Measurements from ENCODE around the gene LSAMP. TPM values are rescaled to one million over a fixed set of nuclear protein-coding genes. Genes with fewer than 3 reads are reported as not detected.

The LSAMP gene
- polyA plus RNA-seq, 3 donors, result not detected

DNA sequence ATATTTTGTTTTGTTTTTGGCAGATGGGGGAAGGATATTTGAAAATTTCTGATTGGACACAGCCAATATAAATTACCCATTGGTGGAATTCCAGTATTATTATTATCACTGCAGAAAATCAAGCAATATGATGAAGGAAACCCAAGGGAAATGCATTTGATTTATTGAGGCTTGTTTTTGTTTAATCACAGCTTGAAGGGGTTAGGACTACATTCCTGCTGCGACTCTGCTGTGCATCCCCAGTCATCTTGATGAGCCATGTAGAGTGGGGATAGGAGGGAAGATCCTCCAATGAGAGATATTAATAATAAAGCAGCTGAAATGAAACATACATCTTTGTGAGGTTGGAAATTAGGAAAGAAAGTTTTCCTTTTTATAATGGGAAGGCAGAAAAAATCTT, 613.4 kb downstream of the LSAMP start:
- WGBS (ENCODE audit: insufficient coverage), result no CpG with 5 or more reads among the region's 1 CpG
- peaks cover 0 to 1% (median 0%) of the 10 kb centered on the region in 3 donors for H3K27me3 Mint-ChIP-seq (ENCODE audit: low read depth in 3 of 3)

DNA sequence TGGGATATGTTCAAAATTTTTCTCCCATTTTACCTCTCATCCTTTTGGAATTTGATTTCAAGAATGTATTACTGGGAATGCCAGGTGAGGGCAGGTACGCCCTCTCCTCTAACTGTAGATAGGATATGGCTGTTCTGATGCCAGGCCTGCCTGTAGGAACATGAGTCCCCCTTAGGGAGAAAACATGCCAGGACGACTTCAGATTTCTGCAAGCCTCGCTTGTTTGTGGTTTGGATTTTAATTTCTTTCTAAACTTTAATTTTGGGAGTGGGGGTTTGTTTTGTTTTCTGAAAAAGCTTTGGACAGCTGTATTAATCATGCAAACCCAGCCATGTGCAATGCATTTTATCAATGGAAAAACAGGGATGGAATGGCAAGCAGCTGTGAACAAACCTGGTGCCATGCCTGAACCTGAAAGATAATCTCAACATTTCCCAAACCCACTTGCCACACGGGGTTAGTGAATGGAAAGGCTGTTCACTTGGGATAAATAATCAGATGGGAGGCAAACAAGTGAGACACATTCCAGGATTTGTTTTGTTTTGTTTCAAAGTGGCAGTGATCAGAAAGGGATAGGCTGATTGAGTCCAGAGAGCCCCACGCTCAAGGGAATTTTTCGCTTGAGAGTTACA, 614.4 kb downstream of the LSAMP start:
- H3K27ac ChIP-seq (ENCODE audit: low read depth in 1 of 2, low read length in 2 of 2), result no peak overlapping the region
- Mint-ChIP-seq H3K4me1 (no peaks in the 10 kb centered on the region), H3K9me3 (no peaks in the 10 kb centered on the region), H3K4me3 (no peak overlapping the region), H3K36me3 (no peaks in the 10 kb centered on the region), H3K27ac (peak overlapping the region in 1 of 7 donors; percentile 59), H3K27me3 (ENCODE audit: low read depth in 3 of 3) (peaks cover 0 to 1% (median 0%) of the 10 kb centered on the region in 3 donors)
- 90% methylated on average over 5 of the region's 6 CpGs for WGBS (ENCODE audit: insufficient coverage)
- TF ChIP-seq, protein P1, sequence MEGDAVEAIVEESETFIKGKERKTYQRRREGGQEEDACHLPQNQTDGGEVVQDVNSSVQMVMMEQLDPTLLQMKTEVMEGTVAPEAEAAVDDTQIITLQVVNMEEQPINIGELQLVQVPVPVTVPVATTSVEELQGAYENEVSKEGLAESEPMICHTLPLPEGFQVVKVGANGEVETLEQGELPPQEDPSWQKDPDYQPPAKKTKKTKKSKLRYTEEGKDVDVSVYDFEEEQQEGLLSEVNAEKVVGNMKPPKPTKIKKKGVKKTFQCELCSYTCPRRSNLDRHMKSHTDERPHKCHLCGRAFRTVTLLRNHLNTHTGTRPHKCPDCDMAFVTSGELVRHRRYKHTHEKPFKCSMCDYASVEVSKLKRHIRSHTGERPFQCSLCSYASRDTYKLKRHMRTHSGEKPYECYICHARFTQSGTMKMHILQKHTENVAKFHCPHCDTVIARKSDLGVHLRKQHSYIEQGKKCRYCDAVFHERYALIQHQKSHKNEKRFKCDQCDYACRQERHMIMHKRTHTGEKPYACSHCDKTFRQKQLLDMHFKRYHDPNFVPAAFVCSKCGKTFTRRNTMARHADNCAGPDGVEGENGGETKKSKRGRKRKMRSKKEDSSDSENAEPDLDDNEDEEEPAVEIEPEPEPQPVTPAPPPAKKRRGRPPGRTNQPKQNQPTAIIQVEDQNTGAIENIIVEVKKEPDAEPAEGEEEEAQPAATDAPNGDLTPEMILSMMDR (IDR thresholded peaks at IDR 0.05), result no peak
- no peak overlapping the region for H3K4me2 ChIP-seq (replicated peaks; ENCODE audit: extremely low read depth, low read length, poor library complexity, severe bottlenecking)
- H4K20me1 ChIP-seq (ENCODE audit: insufficient read depth, low read length), result no peaks in the 10 kb centered on the region
- H3K36me3 ChIP-seq (replicated peaks in 1 of 2; ENCODE audit: control insufficient read depth in 1 of 2, insufficient read depth in 2 of 2, low read length in 2 of 2), result no peaks in the 10 kb centered on the region
- no peaks in the 10 kb centered on the region for H3K9me3 ChIP-seq (replicated peaks in 1 of 2; ENCODE audit: control insufficient read depth in 1 of 2, insufficient read depth in 1 of 2, low read length in 2 of 2)
- intact Hi-C loops (cut with micrococcal nuclease), result no loop called here
- H3K27me3 ChIP-seq (ENCODE audit: control insufficient read depth in 2 of 2, insufficient read depth in 2 of 2, low read length in 2 of 2), result no peaks in the 10 kb centered on the region
- H2AFZ ChIP-seq (ENCODE audit: insufficient read depth, low read depth, low read length, poor library complexity, severe bottlenecking), result no peak overlapping the region
- no peak overlapping the region for H3K9ac ChIP-seq (ENCODE audit: insufficient read depth, low read length, poor library complexity, severe bottlenecking)
- DNase-seq, result no peak
- H3K4me3 ChIP-seq (replicated peaks in 1 of 3; ENCODE audit: low read depth in 2 of 3, low read length in 3 of 3), result no peak overlapping the region
- H3K79me2 ChIP-seq (ENCODE audit: insufficient read depth, low read length), result no peaks in the 10 kb centered on the region
- no peaks in the 10 kb centered on the region for H3K4me1 ChIP-seq (ENCODE audit: control insufficient read depth in 1 of 2, insufficient read depth in 2 of 2, low read length in 2 of 2)

More for the DNA sequence above, 613.4 kb downstream of the LSAMP start:
- Histone ChIP-seq H3K27ac (ENCODE audit: low read depth in 1 of 2, low read length in 2 of 2) (no peak overlapping the region), H3K4me3 (replicated peaks in 1 of 3; ENCODE audit: low read depth in 2 of 3, low read length in 3 of 3) (no peak overlapping the region), H3K27me3 (ENCODE audit: control insufficient read depth in 2 of 2, insufficient read depth in 2 of 2, low read length in 2 of 2) (no peaks in the 10 kb centered on the region), H3K4me1 (ENCODE audit: control insufficient read depth in 1 of 2, insufficient read depth in 2 of 2, low read length in 2 of 2) (no peaks in the 10 kb centered on the region), H3K4me2 (replicated peaks; ENCODE audit: extremely low read depth, low read length, poor library complexity, severe bottlenecking) (no peak overlapping the region), H2AFZ (ENCODE audit: insufficient read depth, low read depth, low read length, poor library complexity, severe bottlenecking) (no peak overlapping the region), H3K9ac (ENCODE audit: insufficient read depth, low read length, poor library complexity, severe bottlenecking) (no peak overlapping the region), H3K36me3 (replicated peaks in 1 of 2; ENCODE audit: control insufficient read depth in 1 of 2, insufficient read depth in 2 of 2, low read length in 2 of 2) (no peaks in the 10 kb centered on the region), H3K9me3 (replicated peaks in 1 of 2; ENCODE audit: control insufficient read depth in 1 of 2, insufficient read depth in 1 of 2, low read length in 2 of 2) (no peaks in the 10 kb centered on the region), H4K20me1 (ENCODE audit: insufficient read depth, low read length) (no peaks in the 10 kb centered on the region), H3K79me2 (ENCODE audit: insufficient read depth, low read length) (no peaks in the 10 kb centered on the region)
- no peaks in the 10 kb centered on the region for H3K36me3 Mint-ChIP-seq
- TF ChIP-seq, protein P1 (IDR thresholded peaks at IDR 0.05), result no peak
- H3K27ac Mint-ChIP-seq, result no peak overlapping the region
- no peaks in the 10 kb centered on the region for H3K4me1 Mint-ChIP-seq
- intact Hi-C loops (cut with micrococcal nuclease), result no loop called here
- no peak for DNase-seq
- no peak overlapping the region for H3K4me3 Mint-ChIP-seq
- H3K9me3 Mint-ChIP-seq, result no peaks in the 10 kb centered on the region
